Transverse colon (tissue), 4 donors: Measurements from ENCODE around the gene HEXA. TPM values are rescaled to one million over a fixed set of nuclear protein-coding genes. Genes with fewer than 3 reads are reported as not detected.
"Not testable (repeated sequence)": the region's sequence is repeated elsewhere in the genome, so short reads cannot be mapped to it uniquely, and the experiment has no call there.

ENCODE experiments used
- DNase-seq: peaks from one replicate; pipeline ENCODE4 v3.0.0-alpha.2; 2019
- H3K27ac ChIP-seq, 4 donors: fragments of 200-600 bp; sonication (generic); 2 replicates each; pipeline ENCODE4 v1.5.1; 2016 to 2018; ENCODE audit warnings: inconsistent platforms in 4 of 4
- H3K27me3 ChIP-seq: fragments of 200-600 bp; sonication (generic); 2 replicates; pipeline ENCODE4 v1.5.1; 2017; ENCODE audit warnings: inconsistent platforms
- H3K36me3 ChIP-seq, 4 donors: fragments of 200-600 bp; sonication (generic); 2 replicates each; pipeline ENCODE4 v1.5.1; 2017 to 2019; ENCODE audit warnings: inconsistent platforms in 4 of 4
- H3K4me1 ChIP-seq, 4 donors: fragments of 200-600 bp; sonication (generic); 2 replicates each; pipeline ENCODE4 v1.5.1; 2017 to 2020; ENCODE audit warnings: inconsistent platforms in 4 of 4
- H3K4me3 ChIP-seq, 4 donors: fragments of 200-600 bp; sonication (generic); 1 replicate in 1 of 4; 2 replicates in 3 of 4; pipeline versions ENCODE4 v1.5.1 to v1.6.1; 2017 to 2019; ENCODE audit warnings: inconsistent platforms in 4 of 4
- H3K9me3 ChIP-seq, 2 donors: fragments of 200-600 bp; sonication (generic); 2 replicates each; pipeline ENCODE4 v1.5.1; 2017 to 2019; ENCODE audit warnings: inconsistent platforms in 2 of 2
- EP300 ChIP-seq: sonication (generic); formaldehyde crosslinking; IDR thresholded peaks from one replicate; pipeline ENCODE4 v1.6.1; 2017; ENCODE audit warnings: antibody characterized with exemption, low read depth
- POLR2A ChIP-seq: fragments of 450-650 bp; IDR thresholded peaks from one replicate; pipeline ENCODE4 v1.6.1; 2016; ENCODE audit warnings: antibody characterized with exemption, mild to moderate bottlenecking, moderate library complexity
- POLR2AphosphoS5 ChIP-seq, 3 donors: sonication (generic); formaldehyde crosslinking; IDR thresholded peaks; one replicate each; pipeline ENCODE4 v1.6.1; 2016; ENCODE audit warnings: antibody characterized with exemption in 3 of 3
- WGBS, 2 donors: methylation state at CpG; one replicate each; pipeline ENCODE4 v1.1.5; 2018; ENCODE audit warnings: low coverage in 1 of 2; 5-methylcytosine and 5-hydroxymethylcytosine counted together
- in situ Hi-C, 4 donors: fragments of 200-750 bp; cut with MboI; loops; one replicate each; pipeline versions ENCODE4 v1.15.0 to v1.15.1; 2017; ENCODE audit warnings: low sequenced_read_pairs in 3 of 4, low pct_ligation_motif_present in 1 of 4, low pct_unique_long_range_greater_than_20kb in 1 of 4
- intact Hi-C: fragments of 100-400 bp; cut with DNase I; formaldehyde crosslinking; loops from one replicate; pipeline ENCODE4 v1.15.1; 2023; ENCODE audit warnings: low total_unique reads
- total RNA-seq, 4 donors: library from RNA; depleted of rRNA; stranded (reverse); fragments of >200 nt; gene quantifications; one replicate each; pipeline ENCODE4 v1.1.0, GENCODE V29; 2016
- TF ChIP-seq, protein P1 (sequence below), 5 experiments: fragments of 200-600 bp in 3 of 5; fragments of 450-650 bp in 2 of 5; sonication (generic) in 3 of 5; IDR thresholded peaks; 1 replicate in 2 of 5; 2 replicates in 3 of 5; pipeline ENCODE4 v1.5.1; 2016 to 2017; ENCODE audit warnings: antibody characterized with exemption in 5 of 5, inconsistent platforms in 3 of 5, mild to moderate bottlenecking in 2 of 5, moderate library complexity in 1 of 5

HEXA gene
- total RNA-seq, result 10 to 100 TPM; 19.9 to 69.9 (median 50.9) TPM

DNA sequence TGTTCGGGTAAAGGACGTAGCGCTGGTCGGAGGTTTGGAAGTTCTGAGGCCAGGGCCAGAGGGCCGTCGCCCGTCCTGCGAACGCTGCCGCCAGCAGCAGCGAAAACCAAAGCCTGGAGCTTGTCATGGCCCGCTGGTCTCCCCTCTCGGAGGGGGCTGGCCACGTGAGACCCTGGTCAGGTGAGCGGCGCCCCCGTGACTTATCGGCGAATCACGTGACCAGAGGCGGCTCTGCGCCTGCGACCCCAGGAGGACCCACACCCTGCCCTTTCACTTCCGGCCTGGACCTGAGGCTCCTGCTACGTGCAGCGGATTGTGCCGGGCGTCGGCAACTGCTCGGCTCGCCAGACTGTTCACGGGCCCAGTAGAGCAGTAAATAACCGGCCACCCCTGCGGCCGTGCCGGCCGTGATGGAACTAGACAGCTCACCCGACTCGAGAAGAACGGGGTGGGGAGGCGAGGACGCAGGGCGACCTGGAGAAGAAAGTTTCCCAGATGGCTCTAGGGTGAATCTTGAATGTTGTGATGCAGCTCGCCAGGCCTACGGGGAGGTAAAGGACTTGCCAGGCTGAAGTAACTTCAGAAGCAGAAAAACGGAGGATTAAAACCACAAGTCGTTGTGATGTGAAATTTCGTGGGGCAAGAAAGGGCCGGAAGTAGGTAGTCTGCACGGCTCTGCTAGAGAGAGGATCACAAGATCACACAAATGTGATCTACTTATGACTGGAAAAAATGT, at the start of gene HEXA:
Gene HEXA, minus strand, starts transcription at position 169 of the 736 bp plus-strand sequence. Its CDS starts 42 bp downstream, at position 127.
- peak; percentile 97 for DNase-seq
- no peaks in the 10 kb centered on the region for H3K27me3 ChIP-seq
- peak within 1 kb of the TSS; percentile 90 to 92 (median 92) for H3K27ac ChIP-seq
- H3K4me1 ChIP-seq, result peaks cover 8 to 36% (median 18%) of the 10 kb centered on the region in 4 donors
- no peaks in the 10 kb centered on the region for H3K9me3 ChIP-seq
- WGBS, 2 donors, result 0 to 1% methylated on average over 7 to 45 of the region's 50 CpGs
- H3K4me3 ChIP-seq, result peak within 1 kb of the TSS; percentile 57 to 65 (median 61)
- intact Hi-C loops (loop anchor here (5.0 kb wide), 1 partner anchor 96 kb away; the partner anchor contains the start of gene ARIH1), in situ Hi-C loops (loop anchor here in 1 of 4 donors (5.0 kb wide), 1 partner anchor 96 kb away; the partner anchor contains the start of gene ARIH1)
- H3K36me3 ChIP-seq, result no peaks in the 10 kb centered on the region
- peak; percentile 91 to 94 (median 93) for TF ChIP-seq POLR2AphosphoS5 (IDR thresholded peaks at IDR 0.05)
- TF ChIP-seq POLR2A, result peak; percentile 92
- TF ChIP-seq, protein P1, sequence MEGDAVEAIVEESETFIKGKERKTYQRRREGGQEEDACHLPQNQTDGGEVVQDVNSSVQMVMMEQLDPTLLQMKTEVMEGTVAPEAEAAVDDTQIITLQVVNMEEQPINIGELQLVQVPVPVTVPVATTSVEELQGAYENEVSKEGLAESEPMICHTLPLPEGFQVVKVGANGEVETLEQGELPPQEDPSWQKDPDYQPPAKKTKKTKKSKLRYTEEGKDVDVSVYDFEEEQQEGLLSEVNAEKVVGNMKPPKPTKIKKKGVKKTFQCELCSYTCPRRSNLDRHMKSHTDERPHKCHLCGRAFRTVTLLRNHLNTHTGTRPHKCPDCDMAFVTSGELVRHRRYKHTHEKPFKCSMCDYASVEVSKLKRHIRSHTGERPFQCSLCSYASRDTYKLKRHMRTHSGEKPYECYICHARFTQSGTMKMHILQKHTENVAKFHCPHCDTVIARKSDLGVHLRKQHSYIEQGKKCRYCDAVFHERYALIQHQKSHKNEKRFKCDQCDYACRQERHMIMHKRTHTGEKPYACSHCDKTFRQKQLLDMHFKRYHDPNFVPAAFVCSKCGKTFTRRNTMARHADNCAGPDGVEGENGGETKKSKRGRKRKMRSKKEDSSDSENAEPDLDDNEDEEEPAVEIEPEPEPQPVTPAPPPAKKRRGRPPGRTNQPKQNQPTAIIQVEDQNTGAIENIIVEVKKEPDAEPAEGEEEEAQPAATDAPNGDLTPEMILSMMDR (IDR thresholded peaks at IDR 0.05), result peak in 2 of 5 experiments; percentile 10 to 21
- peak; percentile 75 for TF ChIP-seq EP300

DNA sequence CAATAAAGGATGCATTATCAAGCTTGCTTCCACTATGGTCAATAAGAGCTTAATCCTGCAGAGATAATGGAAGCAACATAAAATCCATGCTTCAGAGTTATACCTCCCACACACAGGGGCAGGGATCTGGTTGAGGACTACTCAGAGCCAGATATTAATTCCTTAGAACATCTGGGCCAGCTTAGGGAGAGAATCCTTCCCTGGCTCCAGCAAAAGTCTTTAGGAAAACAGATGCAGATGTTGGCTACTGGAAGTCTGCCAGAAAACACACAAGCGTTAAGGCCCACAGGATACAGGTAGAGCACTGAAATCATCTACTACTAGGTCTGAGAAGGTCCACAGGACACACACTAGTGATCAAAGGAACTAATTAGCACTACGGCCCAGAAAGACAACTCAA, 47.4 kb upstream of the HEXA start:
- no peaks in the 10 kb centered on the region for H3K36me3 ChIP-seq
- H3K27me3 ChIP-seq, result no peaks in the 10 kb centered on the region
- 70% methylated on average over 2 of the region's 2 CpGs; no CpG with 5 or more reads in 1 of the 2 donors for WGBS, 2 donors
- intact Hi-C loops (no loop called here), in situ Hi-C loops (no loop called here)
- H3K27ac ChIP-seq, result no peak overlapping the region
- no peak for DNase-seq
- no peaks in the 10 kb centered on the region for H3K4me1 ChIP-seq
- TF ChIP-seq POLR2AphosphoS5 (IDR thresholded peaks at IDR 0.05), result no peak
- no peak for TF ChIP-seq POLR2A
- TF ChIP-seq EP300, result no peak
- TF ChIP-seq, protein P1 (IDR thresholded peaks at IDR 0.05), result no peak
- H3K4me3 ChIP-seq, result no peak overlapping the region
- H3K9me3 ChIP-seq, result peaks cover 3 to 13% of the 10 kb centered on the region in 2 donors

DNA sequence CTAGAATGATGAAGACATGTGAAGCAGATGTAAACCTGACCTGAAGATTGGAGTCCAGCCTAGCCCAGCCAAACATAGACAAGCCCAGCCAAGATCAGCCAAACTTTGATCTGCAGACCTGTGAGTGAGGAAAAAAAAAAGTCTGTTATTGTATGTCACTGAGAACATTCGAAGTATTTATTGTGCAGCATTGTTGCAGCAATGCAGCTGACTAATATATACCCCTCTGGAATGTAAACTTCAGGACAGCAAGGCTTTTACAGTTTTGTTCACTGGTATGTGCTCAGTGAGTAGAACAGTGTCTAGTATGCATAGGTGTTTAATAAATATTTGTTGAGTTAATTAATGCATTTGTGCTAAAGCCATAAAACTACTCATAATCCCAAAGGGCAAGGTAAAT, 45.7 kb upstream of the HEXA start:
- H3K9me3 ChIP-seq, result peaks cover 3 to 13% of the 10 kb centered on the region in 2 donors
- H3K4me3 ChIP-seq, result no peak overlapping the region
- 17 to 36% methylated on average over 1 of the region's 1 CpG for WGBS, 2 donors
- no peak for TF ChIP-seq EP300
- TF ChIP-seq POLR2A, result no peak
- TF ChIP-seq, protein P1 (IDR thresholded peaks at IDR 0.05), result no peak
- TF ChIP-seq POLR2AphosphoS5 (IDR thresholded peaks at IDR 0.05), result no peak
- no peaks in the 10 kb centered on the region for H3K36me3 ChIP-seq
- H3K4me1 ChIP-seq, result no peaks in the 10 kb centered on the region
- in situ Hi-C loops, result no loop called here
- intact Hi-C loops, result no loop called here
- no peak for DNase-seq
- H3K27me3 ChIP-seq, result no peaks in the 10 kb centered on the region
- H3K27ac ChIP-seq, result no peak overlapping the region

DNA sequence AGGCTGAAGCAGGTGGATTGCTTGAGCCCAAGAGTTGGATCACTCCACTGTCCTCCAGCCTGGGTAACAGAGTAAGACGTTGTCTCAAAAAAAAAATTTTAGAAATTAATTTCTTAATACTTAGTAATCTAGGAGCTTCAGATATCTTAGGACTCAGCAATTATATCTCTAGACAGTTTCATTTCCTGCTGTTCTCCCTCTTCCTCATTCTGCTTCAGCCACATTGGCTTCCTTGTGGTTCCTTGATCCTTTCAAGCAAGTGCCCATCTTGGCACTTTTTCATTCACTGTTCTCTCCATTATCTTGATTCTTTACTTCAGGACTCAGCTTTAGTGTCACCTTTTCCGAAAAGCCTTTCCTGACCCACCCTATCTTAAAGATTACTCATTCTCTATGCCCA, 44.8 kb upstream of the HEXA start:
- intact Hi-C loops, result no loop called here
- 46 to 73% methylated on average over 2 of the region's 2 CpGs for WGBS, 2 donors
- in situ Hi-C loops, result no loop called here
- no peak for TF ChIP-seq EP300
- TF ChIP-seq POLR2A, result no peak
- TF ChIP-seq POLR2AphosphoS5 (IDR thresholded peaks at IDR 0.05), result no peak
- TF ChIP-seq, protein P1 (IDR thresholded peaks at IDR 0.05), result no peak
- Histone ChIP-seq H3K4me1 (no peaks in the 10 kb centered on the region), H3K9me3 (peaks cover 0 to 6% of the 10 kb centered on the region in 2 donors), H3K27me3 (no peaks in the 10 kb centered on the region), H3K36me3 (no peaks in the 10 kb centered on the region), H3K27ac (no peak overlapping the region), H3K4me3 (no peak overlapping the region)
- no peak for DNase-seq

DNA sequence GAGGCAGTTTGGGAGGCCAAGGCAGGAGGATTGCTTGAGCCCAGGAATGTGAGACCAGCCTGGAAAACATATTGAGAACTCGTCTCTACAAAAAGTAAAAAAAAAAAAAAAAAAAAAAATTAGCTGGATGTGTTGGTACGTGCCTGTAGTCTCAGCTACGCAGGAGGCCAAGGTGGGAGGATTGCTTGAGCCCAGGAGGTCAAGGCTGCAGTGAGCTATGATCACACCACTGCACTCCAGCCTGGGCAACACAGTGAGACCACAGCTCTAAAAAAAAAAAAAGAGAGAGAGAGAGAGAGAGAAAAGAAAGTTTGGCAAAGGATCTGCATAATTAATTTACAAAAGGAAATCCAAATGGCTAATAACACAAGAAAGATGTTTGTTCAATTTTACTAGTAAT, 44.0 kb upstream of the HEXA start:
- H3K4me3 ChIP-seq, intact Hi-C loops, H3K27ac ChIP-seq, H3K4me1 ChIP-seq, DNase-seq, H3K9me3 ChIP-seq, H3K27me3 ChIP-seq, H3K36me3 ChIP-seq, in situ Hi-C loops: not testable (repeated sequence)
- 47 to 76% methylated on average over 2 to 3 of the region's 3 CpGs for whole genome bisulfite sequencing, 2 donors
